DMS79 treated with DMSO at 0.1 percent for 48 hours (cell line): ENCODE results near the gene NLRP14.

ENCODE experiments used
- DNase-seq: peaks from one replicate; lab custom pipeline; 2025; lab: John Stamatoyannopoulos, UW

The NLRP14 gene, protein sequence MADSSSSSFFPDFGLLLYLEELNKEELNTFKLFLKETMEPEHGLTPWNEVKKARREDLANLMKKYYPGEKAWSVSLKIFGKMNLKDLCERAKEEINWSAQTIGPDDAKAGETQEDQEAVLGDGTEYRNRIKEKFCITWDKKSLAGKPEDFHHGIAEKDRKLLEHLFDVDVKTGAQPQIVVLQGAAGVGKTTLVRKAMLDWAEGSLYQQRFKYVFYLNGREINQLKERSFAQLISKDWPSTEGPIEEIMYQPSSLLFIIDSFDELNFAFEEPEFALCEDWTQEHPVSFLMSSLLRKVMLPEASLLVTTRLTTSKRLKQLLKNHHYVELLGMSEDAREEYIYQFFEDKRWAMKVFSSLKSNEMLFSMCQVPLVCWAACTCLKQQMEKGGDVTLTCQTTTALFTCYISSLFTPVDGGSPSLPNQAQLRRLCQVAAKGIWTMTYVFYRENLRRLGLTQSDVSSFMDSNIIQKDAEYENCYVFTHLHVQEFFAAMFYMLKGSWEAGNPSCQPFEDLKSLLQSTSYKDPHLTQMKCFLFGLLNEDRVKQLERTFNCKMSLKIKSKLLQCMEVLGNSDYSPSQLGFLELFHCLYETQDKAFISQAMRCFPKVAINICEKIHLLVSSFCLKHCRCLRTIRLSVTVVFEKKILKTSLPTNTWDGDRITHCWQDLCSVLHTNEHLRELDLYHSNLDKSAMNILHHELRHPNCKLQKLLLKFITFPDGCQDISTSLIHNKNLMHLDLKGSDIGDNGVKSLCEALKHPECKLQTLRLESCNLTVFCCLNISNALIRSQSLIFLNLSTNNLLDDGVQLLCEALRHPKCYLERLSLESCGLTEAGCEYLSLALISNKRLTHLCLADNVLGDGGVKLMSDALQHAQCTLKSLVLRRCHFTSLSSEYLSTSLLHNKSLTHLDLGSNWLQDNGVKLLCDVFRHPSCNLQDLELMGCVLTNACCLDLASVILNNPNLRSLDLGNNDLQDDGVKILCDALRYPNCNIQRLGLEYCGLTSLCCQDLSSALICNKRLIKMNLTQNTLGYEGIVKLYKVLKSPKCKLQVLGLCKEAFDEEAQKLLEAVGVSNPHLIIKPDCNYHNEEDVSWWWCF

DNA sequence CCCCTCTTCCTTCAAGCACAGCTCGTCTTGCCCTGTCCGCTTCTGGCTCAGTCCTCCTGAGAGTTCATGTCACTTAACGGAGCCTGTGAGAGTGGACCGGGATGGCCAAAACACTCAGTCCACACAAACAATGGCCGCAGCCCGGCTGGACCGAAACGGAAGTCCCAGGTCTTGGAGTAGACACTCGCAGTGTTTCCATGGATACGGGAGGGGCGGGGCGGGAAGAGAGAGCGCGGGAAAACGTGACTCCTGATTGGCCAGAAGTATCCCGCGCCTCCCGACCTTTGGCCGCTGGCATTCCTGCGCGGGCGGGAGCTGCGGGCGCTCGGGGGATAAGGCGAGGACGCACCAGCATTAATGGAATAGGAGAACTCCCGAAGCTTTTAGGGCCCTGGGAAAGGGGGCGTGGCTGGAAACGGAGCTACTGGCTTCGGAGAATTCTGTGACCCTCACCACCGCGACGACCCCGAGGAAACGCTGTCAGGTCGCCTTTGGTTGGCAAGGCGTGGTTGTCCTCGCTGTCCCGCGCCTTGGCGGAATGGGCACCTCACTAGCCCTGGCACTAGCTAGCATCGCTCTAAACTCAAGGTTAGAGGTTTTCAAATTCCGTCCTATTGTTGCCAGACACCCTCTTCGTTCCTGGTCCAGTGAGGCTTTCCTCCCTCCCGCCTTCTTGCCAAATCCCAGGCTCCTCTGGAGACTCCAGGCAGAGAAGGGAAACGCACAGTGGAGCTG lies at the start of gene NLRP14, which contains the start of gene ZNF214:
NLRP14 (plus strand) TSS at position 297 of the 735 bp plus-strand sequence. CDS start 18,108 bp downstream, outside the sequence.
ZNF214 (minus strand) TSS at position 164 of the 735 bp plus-strand sequence. CDS start 17,511 bp downstream, outside the sequence.
- peak; percentile 88 for DNase-seq

DNA sequence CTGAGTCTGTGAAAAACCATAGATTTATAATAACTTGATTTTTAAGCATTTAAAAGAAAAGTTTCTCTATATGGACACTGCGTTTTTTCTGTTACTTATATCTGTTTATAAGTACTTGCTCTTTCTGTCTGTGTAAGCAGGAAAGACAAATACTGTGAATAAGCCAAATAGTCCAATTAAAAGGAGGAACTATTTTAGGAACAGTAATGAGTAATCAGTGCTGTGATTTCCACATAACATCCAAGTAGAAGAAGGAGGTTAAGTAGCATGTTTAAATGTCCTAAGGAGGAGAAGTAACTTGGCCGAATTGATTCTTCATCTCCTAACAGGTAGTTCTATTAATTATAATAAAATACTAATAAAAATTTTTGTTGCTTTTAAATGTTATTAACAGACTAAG lies 40.9 kb upstream of the NLRP14 start:
- no peak for DNase-seq

DNA sequence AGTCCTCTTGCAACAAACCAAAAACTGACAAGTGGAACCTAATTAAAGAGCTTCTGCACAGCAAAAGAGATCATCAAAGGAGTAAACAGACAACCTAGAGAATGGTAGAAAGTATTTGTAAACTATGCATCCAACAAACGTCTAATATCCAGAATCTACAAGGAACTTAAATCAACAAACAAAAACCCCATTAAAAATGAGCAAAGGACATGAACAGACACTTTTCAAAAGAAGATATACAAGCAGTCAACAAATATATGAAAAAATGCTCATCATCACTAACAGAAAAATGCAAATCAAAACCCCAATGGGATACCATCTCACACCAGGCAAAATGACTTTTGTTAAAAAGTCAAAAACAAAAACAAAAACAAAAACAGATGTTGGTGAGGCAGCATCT lies 33.8 kb upstream of the NLRP14 start:
- no peak for DNase-seq

DNA sequence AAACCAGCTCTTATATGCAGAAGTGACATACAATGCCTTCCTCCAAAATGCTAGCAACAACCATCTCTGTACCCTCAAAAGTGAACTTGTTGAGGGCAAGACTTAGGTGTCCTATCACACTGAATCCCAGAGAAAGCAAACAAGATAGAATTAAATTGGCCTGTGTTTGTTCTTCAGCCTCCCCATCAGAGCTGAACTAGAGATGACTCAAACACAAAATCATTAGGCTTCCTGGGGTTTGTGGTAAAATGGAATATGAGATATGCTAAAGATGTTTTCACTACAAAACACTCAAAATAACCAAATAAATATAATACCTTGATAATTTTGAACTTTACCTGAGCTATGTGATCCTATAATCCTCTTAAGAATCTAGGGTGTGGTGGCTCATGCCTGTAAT lies 31.8 kb upstream of the NLRP14 start:
- DNase-seq = no peak

DNA sequence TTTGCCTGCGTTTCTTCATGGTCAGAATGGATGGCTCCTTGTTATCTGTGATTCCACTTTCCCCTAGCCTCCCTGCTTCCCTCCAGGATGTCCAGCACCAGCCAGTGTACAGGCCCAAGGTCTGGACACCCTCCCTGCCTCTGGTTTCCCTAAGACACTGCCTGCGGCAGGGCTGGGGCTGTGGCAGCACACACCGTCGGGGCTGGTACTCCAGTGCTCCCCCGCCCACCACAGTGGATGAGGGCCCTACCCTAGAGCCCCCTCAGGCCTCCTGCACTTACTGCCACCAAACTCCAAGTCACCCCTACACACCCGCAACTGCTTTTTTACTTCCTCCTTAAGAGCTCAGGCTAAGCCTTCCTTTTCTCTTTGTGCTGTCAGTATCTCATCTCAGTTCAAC lies 29.1 kb upstream of the NLRP14 start:
- no peak for DNase-seq

DNA sequence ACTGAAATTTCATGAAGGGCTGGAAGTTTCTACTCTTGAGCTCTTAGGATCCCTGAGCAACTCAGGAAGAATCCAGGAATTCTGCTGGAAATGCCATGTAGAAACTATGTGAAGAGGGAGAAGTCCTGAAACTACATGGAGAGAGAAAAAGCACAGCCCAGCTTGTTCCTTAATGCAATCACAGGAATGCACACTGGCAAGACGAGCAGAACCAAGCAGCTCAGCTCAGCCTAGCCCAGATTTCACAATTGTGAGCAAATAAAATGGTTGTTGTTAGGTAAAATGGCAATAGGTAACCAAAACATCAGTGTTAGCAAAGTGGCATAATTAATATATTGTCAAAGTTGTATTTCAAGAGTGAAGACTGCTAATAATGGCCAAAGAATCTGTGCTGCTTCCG lies 28.3 kb upstream of the NLRP14 start:
- no peak for DNase-seq

DNA sequence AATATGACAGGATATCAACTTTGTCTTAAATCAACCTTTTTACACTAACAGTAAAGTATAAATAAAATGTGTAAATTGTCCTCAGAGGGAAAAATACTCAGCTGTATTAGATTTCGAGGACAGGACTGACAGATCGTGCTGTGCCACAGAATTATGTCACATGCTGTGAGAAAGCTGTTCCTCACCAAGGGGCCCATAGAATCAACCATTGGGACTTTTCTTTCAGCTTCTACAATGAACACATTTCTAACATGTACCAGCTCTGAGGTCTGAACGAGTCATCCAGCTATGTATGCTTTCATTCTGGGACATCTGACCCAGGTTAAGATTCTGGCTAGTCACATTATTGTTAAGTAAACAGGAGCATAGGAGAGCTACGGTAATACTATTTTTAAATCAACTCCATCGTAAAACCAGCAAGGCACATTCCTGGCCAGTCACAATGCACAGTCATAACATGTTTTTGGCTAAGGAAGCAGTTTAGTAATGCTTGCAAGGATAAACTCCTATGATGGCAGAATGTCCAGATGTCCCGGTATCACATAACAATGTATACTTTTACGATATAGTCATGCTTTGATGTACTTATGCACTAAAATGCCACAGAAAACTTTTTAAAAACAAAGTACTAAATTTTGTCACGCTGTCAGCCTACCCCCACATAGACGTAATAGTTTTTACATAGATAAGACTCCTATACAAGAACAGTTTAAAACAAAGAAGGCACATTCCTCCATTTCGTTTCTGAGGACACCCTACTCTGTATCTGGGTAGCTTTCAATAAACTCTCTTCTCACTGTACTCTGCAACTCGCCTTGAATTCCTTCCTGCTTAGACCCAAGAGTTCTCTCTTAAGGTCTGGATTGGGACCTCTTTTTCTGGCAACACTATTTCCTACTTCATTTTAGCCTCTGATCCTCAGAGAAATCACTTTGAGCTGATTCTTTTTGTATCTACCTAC lies 27.5 kb upstream of the NLRP14 start:
- no peak for DNase-seq

DNA sequence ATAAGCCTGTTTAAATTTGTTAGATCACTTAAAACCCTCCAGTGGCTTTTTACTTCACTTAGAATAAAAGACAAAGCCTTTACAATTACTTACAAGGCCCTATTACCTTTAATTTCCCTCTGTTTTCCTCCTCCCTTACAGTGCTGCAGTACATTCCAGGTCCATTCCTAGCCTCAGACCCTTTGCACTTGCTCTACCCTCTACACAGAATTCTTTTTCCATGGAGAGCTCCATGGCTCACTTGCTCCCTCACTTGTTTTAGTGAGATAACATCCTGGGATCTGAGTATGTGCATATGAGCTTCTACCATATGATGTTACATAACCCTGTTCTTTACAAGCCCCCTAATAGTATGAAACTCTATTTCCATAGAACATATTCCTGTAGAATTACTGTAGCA lies 24.6 kb upstream of the NLRP14 start:
- no peak for DNase-seq

DNA sequence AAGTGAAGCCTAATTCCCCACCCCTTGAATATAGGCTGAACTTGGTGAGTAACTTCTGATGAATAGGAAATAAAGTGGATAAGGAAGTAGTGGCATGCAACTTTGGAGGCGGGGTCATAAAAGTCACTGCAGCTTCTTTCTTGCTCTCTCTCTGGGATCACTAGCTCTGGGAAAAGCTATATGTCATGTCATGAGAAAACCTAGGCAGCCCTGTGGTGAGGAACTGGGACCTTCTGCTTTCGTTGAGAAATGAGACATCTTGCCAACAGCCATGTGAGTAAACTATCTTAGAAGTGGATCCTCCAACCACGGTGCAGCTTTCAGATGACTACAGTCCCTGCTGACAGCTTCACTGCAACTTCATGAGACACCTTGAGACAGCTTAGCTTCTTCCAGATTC lies 15.8 kb upstream of the NLRP14 start:
- DNase-seq = no peak

DNA sequence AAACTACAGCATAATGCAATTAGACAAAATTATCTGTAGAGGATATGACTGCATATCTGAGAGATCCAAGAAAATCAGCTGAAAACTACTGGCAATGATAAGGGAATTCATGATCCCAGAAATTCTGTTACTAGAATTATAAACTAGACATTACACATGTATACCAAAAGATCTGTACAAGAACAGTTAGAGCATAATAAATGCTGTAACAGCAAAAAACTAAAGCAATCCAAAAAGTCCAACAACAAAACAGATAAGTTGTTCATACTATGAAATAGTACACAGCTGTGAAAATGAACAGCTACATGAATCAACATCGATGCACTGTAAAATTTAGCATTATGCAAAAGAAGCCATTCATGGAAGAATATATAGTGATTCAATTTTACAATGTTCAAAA lies 6.2 kb upstream of the NLRP14 start:
- no peak for DNase-seq

DNA sequence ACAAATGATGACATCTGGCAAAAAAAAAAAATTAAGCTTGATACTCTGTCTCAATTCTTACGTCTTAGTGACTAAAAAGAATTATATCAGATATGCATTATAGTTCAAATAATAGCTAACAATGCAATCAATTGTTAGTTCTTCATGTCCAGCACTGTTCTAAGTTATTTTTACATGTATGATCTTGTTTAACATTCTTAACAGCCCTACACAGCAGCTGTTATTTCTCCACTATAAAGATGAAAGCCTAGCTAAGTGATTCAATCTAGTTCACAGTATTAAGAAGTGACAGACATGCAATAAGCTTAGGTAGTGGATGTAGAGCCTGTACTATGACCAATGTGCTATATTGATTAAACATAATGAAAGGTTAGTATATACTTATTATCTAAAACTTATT lies 4.3 kb upstream of the NLRP14 start:
- DNase-seq = no peak

DNA sequence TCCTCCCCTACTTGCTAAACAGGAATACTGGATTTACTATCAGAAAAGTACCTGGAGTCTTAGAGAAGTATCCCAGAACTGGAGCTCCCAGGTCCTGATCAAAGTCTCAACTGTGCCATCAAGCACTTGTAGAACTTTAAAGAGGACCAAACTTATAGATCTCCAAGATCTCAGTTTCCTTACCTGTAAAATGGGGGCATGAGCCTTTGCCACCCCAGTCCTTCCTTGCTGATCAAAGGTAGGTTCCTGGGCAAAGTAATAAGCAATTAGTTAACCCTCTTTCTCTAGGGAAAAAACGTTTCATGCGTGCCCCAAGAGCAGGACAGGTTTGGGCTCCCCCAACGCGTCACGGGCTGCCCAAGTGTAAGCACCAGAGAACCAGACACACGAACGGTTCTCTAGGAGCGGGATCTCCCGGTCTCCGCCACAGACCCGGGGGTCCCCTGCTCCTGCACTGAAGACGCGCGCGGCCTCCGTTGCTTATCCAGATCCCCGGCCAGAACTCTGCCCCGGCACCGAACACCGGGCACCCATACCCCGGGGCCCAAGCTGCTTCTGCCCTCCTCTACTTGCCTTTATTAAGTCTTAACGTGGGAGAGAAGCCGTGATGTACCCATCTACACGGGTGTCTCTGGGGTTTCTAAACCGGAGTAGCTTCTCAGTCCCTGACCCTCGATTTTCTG lies 638 bp upstream of the NLRP14 start:
- no peak for DNase-seq

DNA sequence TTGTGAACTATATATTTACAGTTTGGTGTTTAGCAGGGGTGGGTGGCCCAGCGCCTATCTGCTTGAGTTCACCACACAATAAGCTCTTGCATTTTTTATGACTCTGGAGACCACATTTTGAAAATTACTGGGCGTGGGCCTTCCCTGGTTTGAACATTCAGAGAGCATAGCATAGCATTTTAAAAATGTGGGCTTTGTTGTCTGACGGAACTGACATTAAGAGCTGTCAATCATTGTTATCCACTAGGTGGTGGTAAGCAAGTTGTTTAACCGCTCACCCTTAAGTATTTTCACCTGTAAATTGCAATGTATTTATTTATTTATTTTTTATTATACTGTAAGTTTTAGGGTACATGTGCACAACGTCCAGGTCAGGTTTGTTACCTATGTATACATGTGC lies 1.0 kb downstream of the NLRP14 start:
- DNase-seq = no peak

DNA sequence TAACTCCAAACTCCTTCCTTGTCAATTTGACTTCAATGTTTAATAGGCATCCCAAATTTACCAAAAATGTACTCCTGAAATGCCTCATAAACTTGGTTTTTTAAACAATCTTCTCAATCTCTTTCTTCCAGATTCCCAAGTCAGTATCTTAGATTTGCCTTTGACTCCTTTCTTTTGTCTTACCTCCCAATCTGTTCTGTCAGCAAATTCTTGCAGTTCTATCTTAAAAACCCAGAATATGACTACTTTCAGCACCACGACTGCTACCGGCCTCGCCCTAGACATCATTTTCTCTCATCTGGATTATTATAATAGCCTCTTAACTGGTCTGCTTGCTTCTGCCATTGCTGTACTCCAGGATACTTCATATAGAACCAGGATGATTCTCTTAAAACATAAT lies 7.9 kb downstream of the NLRP14 start:
- no peak for DNase-seq

DNA sequence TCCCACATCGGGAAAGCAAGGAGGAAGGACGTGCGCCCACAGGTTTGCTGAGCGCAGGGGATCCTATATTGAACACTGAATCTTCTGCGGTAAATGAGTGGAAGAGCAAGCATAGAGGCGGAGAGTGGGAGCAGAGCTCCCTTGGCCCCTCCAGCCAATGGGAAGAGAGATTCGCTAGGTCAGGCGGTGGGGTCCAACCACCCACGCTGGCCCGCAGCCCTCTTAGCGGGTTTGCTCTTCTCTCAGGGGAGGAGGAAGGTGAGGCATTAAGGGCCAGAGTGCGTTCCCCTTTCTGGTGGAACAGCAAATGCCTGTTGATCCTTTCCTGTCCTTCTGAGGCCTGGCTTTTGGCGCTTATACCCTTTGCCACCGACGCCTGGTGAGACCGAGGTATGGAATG lies 10.6 kb downstream of the NLRP14 start:
- DNase-seq = no peak

DNA sequence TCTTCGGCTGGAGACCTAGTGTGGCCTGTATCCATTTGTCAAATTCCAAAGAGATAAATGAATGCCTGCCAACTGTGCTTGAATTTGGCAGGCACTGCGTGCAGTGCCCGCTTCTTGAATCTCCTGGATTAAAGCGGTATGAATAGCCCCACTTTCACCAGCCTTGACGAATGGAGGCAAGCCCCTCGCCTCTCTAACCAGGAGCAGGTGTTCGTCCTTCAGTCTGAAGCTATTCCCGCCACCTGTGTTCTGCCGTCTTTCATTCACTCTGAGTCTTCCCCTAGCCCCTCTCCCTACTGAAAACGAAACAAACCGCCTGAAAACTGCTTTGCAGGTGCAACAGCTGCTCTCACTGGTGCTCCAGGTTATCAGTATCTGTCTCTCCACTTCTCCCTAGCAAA lies 11.2 kb downstream of the NLRP14 start:
- peak; percentile 20 for DNase-seq

DNA sequence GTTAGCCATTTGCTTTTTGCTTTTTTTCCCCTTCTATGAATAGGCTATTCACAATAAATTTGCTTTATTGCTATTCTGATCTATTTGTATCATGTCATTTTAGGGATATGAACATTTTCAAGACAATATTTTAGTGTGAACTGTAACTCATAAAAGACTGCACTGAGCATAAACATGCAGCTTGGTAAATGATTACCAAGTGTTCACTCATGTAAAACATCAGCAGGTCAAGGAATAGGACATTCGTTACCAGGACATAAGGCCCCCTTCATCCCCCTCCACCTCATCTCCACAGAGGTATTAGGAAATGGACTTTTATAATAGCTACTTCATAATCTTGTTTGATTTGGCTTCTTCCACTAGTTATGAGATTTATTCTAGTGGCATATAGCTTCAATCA lies 12.4 kb downstream of the NLRP14 start:
- no peak for DNase-seq

DNA sequence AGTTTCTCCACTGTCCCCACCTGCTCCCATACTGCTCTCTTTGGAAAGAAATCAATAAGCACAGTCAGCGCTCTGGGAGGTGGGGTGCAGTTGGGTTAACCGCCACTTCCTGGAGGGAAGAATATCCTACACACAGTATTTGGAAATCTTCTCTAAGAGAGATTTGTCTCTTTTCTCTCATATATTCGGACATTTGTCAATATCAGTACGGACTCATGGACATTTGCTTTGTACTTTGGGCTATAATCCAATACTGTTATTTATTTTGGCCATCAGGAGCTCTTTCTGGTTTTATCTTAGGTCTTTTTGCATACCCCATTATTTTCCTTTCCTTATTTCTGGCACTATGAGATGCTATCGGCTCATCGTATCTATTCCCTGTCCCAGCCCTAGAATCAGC lies 13.7 kb downstream of the NLRP14 start:
- DNase-seq = no peak

DNA sequence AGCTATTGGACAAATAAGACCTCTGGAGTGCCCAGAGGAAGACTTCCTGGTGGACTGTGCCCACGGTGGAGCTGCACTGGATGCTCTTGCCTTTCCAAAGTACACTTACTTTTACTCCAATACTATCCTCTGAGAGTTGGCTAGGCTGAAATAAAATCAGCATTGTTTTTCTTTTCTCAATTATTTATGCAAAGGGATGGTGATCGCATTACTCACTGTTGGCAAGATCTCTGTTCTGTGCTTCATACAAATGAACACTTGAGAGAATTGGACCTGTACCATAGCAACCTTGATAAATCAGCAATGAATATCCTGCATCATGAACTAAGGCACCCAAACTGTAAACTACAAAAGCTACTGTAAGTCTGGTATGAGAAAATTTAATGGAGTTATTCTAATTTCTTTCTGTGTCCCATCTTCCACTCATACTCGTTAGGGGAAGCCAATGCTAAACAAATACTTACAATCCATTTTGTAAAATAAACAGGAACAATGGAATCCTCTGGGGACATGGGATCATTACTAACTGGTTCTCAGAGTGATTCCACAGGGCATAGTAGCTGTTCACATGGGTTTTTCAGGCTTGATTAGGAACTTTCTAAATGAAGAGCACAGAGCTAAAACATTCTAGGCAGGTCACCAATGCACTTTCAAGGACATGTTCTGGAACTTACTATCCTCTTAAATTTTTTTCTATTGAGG lies 26.3 kb downstream of the NLRP14 start:
- DNase-seq = no peak

DNA sequence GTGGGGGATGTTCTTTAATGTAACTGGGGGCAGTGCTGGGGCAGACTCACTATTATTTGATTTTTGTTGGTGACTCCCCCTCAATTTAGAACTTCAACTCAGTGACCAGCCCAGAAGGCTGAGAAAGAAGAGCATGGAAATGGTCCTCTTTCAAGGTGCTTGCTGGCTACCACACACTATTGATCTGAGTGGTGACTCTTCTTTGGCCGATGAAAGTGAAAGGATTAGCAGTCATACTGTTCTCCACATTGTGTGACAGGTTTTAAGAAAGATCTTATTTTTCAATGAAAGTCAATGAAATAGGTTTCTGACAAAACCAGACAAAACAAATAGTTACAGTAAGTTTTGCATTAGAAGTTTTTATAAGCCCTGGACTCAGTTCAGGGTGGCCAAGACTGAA lies 29.9 kb downstream of the NLRP14 start:
- DNase-seq = no peak
